Liver (tissue), 9 donors: ENCODE results near the gene POPDC2. TPM values are rescaled to one million over a fixed set of nuclear protein-coding genes. Genes with fewer than 3 reads are reported as not detected.

Source experiments
- DNase-seq: peaks from one replicate; pipeline ENCODE4 v3.0.0-alpha.2; 2017; ENCODE audit warnings: low spot score
- H3K27ac ChIP-seq, 2 donors: one replicate each; pipeline ENCODE4 v1.7.0; 2013; ENCODE audit warnings: inconsistent platforms in 2 of 2, low read length in 2 of 2, control low read depth in 1 of 2, low read depth in 1 of 2, mild to moderate bottlenecking in 1 of 2
- H3K27me3 ChIP-seq, 4 donors: one replicate each; pipeline versions ENCODE4 v1.6.1 to v1.7.0; 2013; ENCODE audit warnings: low read length in 3 of 4, inconsistent platforms in 1 of 4, mild to moderate bottlenecking in 1 of 4, moderate library complexity in 1 of 4; ENCODE audit not compliant: control insufficient read depth in 4 of 4, insufficient read depth in 4 of 4
- H3K36me3 ChIP-seq, 4 donors: one replicate each; pipeline versions ENCODE4 v1.6.1 to v1.7.0; 2013; ENCODE audit warnings: low read length in 3 of 4, mild to moderate bottlenecking in 3 of 4, low read depth in 1 of 4, moderate library complexity in 1 of 4; ENCODE audit not compliant: control insufficient read depth in 4 of 4, insufficient read depth in 3 of 4
- H3K4me1 ChIP-seq, 4 donors: one replicate each; pipeline versions ENCODE4 v1.6.1 to v1.7.0; 2013; ENCODE audit warnings: low read length in 3 of 4, mild to moderate bottlenecking in 3 of 4, moderate library complexity in 1 of 4; ENCODE audit not compliant: control insufficient read depth in 4 of 4, insufficient read depth in 4 of 4
- H3K4me3 ChIP-seq, 3 donors: one replicate each; pipeline versions ENCODE4 v1.6.1 to v1.7.0; 2013; ENCODE audit warnings: low read length in 3 of 3, control low read depth in 1 of 3, low read depth in 1 of 3, mild to moderate bottlenecking in 1 of 3
- H3K9ac ChIP-seq, 2 donors: one replicate each; pipeline ENCODE4 v1.7.0; 2013; ENCODE audit warnings: low read length in 2 of 2, mild to moderate bottlenecking in 2 of 2, moderate library complexity in 2 of 2, control low read depth in 1 of 2, low read depth in 1 of 2
- H3K9me3 ChIP-seq, 4 donors: one replicate each; pipeline versions ENCODE4 v1.6.1 to v1.7.0; 2013; ENCODE audit warnings: low read length in 3 of 4; ENCODE audit not compliant: control insufficient read depth in 4 of 4
- EGR1 ChIP-seq, 2 donors: IDR thresholded peaks; 2 replicates each; pipeline ENCODE4 v1.6.1; 2016 to 2018; ENCODE audit warnings: antibody characterized with exemption in 2 of 2, low read depth in 2 of 2
- FOXA2 ChIP-seq: IDR thresholded peaks from 2 replicates; pipeline ENCODE4 v1.6.1; 2016; ENCODE audit warnings: antibody characterized with exemption
- GABPA ChIP-seq, 2 donors: IDR thresholded peaks in 1 of 2; conservative IDR thresholded peaks in 1 of 2; 2 replicates each; pipeline ENCODE4 v1.6.1; 2016; ENCODE audit warnings: antibody characterized with exemption in 2 of 2, mild to moderate bottlenecking in 1 of 2, moderate library complexity in 1 of 2
- HNF4A ChIP-seq, 2 donors: conservative IDR thresholded peaks; 2 replicates each; pipeline ENCODE4 v1.6.1; 2016; ENCODE audit warnings: antibody characterized with exemption in 2 of 2, mild to moderate bottlenecking in 2 of 2
- JUND ChIP-seq, 2 donors: IDR thresholded peaks; 2 replicates each; pipeline ENCODE4 v1.6.1; 2016; ENCODE audit warnings: antibody characterized with exemption in 2 of 2
- NR2F2 ChIP-seq: IDR thresholded peaks from 2 replicates; pipeline ENCODE4 v1.6.1; 2016; ENCODE audit warnings: antibody characterized with exemption
- SP1 ChIP-seq: IDR thresholded peaks from 2 replicates; pipeline ENCODE4 v1.6.1; 2018; ENCODE audit warnings: antibody characterized with exemption, mild to moderate bottlenecking
- WGBS: extraction: QIAGEN DNeasy Blood & Tissue Kit; methylation state at CpG from one replicate; pipeline ENCODE4 v1.1.7; 2013; 5-methylcytosine and 5-hydroxymethylcytosine counted together
- polyA plus RNA-seq, 2 donors: library from polyadenylated mRNA; stranded (reverse) in 1 of 2; unstranded in 1 of 2; fragments of 200-250 nt in 1 of 2; fragments of >200 nt in 1 of 2; fragmentation: Nextera tagmentation in 1 of 2; extraction: Ambion mirVana in 1 of 2; gene quantifications; one replicate each; pipeline versions ENCODE4 v1.2.1 to v1.2.3, GENCODE V29; 2013 to 2015
- total RNA-seq, 2 donors: library from RNA; depleted of rRNA; stranded (reverse); fragments of >200 nt; gene quantifications; one replicate each; pipeline ENCODE4 v1.2.3, GENCODE V29; 2014
- TF ChIP-seq, protein P1 (sequence below): fragments of 150-350 bp; IDR thresholded peaks from 2 replicates; pipeline ENCODE4 v1.5.1; 2017; ENCODE audit warnings: improper control_type of control experiment, low read depth, low read length; ENCODE audit not compliant: missing input control
- TF ChIP-seq, protein P2 (sequence below): IDR thresholded peaks from 2 replicates; pipeline ENCODE4 v1.6.1; 2016; ENCODE audit warnings: antibody characterized with exemption
- TF ChIP-seq, protein P3 (sequence below): IDR thresholded peaks from 2 replicates; pipeline ENCODE4 v1.6.1; 2016; ENCODE audit warnings: antibody characterized with exemption
- donor health status: healthy.
- donor health status: healthy.
- donor health status: healthy.
- donor health status: healthy.
- donor health status: healthy.

Gene POPDC2
- total and polyA plus RNA-seq, 4 donors: 0.16 to 1.1 (median 0.46) TPM

DNA sequence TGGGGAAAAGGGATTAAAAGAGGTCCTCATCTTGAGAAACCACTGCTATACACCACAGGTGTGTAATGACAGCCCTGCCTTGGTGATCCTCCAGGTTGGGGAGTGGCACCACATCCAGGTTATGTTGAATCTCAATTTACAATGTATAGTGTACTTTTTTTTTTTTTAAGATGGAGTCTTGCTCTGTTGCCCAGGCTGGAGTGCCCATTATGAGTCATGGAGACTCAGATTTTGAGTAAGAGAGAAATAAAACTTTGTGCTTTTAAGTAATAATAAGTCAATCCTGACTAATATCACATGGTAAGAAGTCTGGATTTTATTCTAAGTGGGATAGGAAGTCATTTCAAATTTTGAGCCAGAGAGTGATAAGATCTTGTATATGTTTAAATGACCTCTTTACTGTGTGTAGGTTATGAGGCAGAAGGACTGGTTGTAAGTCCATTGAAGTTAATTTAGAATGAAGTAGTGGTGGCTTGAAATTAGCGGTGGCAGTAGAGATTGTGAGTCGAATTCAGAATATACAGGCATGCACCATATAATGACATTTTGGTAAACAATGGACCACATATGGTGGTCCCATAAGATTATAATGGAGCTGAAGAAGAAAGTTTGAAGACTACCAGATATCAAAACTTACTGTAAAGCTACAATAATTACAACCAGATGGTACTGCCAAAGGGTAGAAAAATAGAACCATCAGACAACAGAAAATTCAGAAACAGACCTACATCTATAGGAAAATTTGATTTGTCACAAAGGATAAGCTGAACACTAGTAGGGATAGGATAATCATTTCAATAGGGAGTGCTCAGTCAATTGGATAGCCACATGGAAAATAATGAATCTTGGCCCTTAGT is 20.7 kb downstream of the POPDC2 start:
- no peak overlapping the region for H3K9ac ChIP-seq
- no peaks in the 10 kb centered on the region for H3K4me1 ChIP-seq
- H3K4me3 ChIP-seq: no peak overlapping the region
- no peak for TF ChIP-seq GABPA (IDR thresholded peaks at IDR 0.05 in 1 of 2, conservative IDR thresholded peaks at IDR 0.05 in 1 of 2)
- no peak for TF ChIP-seq HNF4A (conservative IDR thresholded peaks at IDR 0.05)
- TF ChIP-seq, protein P1, sequence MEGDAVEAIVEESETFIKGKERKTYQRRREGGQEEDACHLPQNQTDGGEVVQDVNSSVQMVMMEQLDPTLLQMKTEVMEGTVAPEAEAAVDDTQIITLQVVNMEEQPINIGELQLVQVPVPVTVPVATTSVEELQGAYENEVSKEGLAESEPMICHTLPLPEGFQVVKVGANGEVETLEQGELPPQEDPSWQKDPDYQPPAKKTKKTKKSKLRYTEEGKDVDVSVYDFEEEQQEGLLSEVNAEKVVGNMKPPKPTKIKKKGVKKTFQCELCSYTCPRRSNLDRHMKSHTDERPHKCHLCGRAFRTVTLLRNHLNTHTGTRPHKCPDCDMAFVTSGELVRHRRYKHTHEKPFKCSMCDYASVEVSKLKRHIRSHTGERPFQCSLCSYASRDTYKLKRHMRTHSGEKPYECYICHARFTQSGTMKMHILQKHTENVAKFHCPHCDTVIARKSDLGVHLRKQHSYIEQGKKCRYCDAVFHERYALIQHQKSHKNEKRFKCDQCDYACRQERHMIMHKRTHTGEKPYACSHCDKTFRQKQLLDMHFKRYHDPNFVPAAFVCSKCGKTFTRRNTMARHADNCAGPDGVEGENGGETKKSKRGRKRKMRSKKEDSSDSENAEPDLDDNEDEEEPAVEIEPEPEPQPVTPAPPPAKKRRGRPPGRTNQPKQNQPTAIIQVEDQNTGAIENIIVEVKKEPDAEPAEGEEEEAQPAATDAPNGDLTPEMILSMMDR: no peak
- no peak for TF ChIP-seq NR2F2
- TF ChIP-seq EGR1 (IDR thresholded peaks at IDR 0.05; ENCODE audit: low read depth in 2 of 2): no peak
- TF ChIP-seq SP1: no peak
- TF ChIP-seq, protein P2, sequence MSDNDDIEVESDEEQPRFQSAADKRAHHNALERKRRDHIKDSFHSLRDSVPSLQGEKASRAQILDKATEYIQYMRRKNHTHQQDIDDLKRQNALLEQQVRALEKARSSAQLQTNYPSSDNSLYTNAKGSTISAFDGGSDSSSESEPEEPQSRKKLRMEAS: no peak
- no peak overlapping the region for H3K27ac ChIP-seq
- peaks cover 0 to 3% (median 0%) of the 10 kb centered on the region in 4 donors for H3K36me3 ChIP-seq
- no peak for DNase-seq
- no peaks in the 10 kb centered on the region for H3K27me3 ChIP-seq
- 95% methylated on average over 2 of the region's 2 CpGs for WGBS
- H3K9me3 ChIP-seq: no peaks in the 10 kb centered on the region

DNA sequence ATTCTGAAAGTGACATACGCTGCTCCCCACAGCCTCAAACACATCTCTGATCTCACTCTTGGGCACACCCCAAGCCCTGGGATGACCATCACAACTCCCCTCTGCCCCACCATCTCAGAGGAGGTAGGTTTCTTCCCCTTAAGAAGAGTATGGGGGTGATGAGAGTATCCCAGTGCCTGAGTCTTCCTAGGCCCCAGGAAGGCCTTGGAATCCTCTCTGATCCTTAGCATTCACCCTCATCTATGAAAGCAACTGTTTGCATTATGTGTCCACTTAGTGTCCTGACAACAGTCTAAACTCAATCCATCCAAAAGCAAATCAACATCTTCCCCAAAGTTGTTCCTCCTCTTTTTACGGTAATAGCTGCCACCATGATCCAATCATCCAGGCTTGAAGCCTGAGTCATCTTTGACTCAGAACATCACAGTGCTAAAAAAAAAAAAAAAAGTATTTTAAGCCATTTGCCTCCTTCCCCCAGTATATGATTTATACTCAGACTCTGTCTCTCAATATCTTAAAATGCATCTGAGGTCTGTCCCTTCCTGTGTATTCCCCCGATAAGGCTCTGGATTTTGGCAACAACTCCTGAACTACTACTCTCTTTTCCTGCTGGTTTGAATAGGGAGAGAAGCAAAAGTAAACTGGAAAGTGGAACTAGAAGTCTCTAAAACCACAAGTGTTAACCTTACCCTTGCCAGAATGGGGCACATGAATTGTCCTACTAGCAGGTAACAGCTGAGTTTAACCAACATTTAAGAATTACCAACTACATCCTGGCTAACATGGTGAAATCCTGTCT is 22.5 kb downstream of the POPDC2 start:
- H3K27ac ChIP-seq: no peak overlapping the region
- no peak overlapping the region for H3K9ac ChIP-seq
- H3K36me3 ChIP-seq: peaks cover 0 to 3% (median 0%) of the 10 kb centered on the region in 4 donors
- WGBS: 76% methylated on average over 3 of the region's 3 CpGs
- no peaks in the 10 kb centered on the region for H3K27me3 ChIP-seq
- no peaks in the 10 kb centered on the region for H3K9me3 ChIP-seq
- H3K4me1 ChIP-seq: no peaks in the 10 kb centered on the region
- H3K4me3 ChIP-seq: no peak overlapping the region
- no peak for DNase-seq
- TF ChIP-seq HNF4A (conservative IDR thresholded peaks at IDR 0.05) (no peak), SP1 (no peak), FOXA2 (no peak), JUND (IDR thresholded peaks at IDR 0.05) (peak in 1 of 2 donors; percentile 17), NR2F2 (no peak)
- TF ChIP-seq, protein P3, sequence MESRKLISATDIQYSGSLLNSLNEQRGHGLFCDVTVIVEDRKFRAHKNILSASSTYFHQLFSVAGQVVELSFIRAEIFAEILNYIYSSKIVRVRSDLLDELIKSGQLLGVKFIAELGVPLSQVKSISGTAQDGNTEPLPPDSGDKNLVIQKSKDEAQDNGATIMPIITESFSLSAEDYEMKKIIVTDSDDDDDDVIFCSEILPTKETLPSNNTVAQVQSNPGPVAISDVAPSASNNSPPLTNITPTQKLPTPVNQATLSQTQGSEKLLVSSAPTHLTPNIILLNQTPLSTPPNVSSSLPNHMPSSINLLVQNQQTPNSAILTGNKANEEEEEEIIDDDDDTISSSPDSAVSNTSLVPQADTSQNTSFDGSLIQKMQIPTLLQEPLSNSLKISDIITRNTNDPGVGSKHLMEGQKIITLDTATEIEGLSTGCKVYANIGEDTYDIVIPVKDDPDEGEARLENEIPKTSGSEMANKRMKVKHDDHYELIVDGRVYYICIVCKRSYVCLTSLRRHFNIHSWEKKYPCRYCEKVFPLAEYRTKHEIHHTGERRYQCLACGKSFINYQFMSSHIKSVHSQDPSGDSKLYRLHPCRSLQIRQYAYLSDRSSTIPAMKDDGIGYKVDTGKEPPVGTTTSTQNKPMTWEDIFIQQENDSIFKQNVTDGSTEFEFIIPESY: no peak
